ENCODE results near the gene CCR6.

Gene CCR6

DNA sequence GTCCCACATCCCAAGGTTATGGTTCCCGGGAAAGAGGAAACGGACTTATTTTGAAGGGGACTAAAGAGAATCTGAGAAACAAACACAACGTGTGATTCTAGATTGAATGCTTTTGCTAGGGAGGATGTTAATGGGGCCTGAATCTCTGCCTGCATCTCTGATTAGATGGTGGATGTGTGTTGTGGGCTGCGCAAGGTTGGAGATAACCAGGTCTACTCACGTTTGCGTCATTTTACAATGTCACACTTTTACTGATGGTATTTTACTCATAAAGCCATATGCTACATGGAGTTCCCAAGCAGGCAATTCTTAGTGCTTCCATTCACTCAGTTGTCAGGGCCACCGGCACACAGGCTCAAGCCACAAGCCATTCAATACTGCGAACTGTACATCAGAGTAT is 23.2 kb upstream of the CCR6 start:
- peak; percentile 33 for DNase-seq

DNA sequence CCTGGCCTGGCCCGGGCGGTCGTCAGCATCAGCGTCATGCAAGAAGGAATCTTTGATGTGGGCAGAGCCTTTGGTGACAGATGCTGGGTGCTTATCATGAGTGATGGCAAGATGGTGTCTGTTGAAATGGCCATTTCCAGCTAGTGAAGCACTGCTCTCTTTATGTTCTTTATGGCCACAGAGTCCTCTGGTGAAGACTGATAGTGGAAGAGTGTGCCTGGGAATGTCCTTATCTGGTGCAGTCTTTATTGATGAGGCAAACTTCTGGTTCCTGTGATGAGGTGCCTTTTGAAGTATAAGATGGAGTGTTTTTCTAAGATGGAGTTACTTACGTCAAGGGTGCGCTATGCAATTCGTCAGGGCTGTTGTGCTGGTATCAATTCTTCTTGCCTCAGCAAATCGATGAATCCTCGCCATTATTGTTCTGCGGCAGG is 22.6 kb upstream of the CCR6 start:
- DNase-seq = peak; percentile 21

DNA sequence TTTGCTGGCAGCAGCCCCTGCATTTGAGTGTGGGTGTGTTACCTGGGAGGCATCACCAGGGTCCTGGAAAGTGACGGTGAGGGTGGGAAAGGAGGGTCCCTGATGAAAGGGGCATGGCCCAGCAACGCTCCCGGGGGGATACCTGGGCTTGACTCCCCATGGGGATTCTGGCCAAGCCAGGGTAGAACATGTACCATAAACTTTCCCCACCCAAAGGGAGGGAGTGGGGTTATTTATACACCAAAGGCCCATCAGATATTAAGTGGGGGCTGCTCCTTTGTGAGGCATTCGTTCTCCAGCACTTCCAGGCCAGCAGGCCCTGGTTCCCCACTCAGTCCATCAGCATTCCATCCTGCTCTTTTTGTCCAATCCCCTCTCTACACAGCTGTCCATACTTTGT is 20.6 kb upstream of the CCR6 start:
- no peak for DNase-seq

DNA sequence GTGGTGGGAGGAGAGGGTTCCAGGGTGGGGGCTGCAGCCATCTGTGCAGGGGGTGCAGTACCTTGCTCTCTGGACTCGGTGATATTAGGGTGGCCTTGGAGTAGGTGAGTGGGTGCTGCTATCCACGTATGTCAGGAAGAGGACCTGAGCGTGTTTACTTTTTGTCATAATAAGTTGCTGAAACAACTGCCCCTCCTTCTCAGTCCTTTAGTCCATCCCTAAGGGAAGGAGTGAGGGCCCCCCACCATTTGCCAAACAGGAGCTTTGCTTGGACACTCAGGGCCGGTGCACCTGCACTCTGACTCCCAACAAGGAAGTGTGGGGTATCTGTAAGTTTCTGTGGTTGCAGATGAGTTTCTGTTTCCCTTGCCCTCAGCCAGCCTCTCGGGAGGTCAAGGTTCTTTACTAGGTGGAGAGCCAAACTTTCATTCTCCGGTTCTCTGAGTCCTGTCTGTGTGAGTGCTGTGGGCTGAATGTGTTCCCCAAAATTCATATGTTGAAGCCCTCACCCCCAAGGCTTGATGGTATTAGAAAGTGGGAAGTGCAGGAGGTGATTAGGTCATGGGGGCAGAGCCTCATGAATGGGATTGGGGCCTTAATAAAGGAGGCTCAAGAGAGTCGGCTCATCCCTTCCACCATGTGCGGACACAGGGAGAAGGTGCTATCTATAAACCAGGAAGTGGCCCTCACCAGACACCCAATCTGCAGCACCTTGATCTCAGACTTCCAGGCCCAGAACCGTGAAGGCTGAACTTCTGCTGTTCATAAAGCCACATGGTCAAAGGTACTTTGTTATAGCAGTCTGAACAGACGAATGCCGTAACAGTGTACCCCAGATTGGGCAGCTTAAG is 19.6 kb upstream of the CCR6 start:
- DNase-seq = no peak

DNA sequence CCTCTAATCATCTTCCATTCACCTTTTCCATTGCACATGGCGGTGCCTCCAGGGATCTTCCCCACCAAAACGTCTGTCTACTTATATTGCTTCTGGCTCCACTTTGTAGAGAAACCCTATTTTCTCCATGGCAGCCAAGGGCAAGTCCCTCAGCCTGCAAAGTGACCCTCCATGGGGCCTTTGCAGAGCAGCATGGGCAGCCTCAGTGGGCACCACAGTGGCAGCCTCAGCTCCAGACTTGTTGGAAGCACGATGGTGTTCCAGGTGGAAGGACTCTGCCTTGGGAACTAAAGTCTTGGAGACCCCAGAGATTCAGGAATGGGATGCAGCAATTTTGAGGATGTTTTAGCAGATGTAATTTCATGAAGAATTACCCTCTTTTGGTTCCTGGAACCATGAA is 18.5 kb upstream of the CCR6 start:
- DNase-seq = no peak

DNA sequence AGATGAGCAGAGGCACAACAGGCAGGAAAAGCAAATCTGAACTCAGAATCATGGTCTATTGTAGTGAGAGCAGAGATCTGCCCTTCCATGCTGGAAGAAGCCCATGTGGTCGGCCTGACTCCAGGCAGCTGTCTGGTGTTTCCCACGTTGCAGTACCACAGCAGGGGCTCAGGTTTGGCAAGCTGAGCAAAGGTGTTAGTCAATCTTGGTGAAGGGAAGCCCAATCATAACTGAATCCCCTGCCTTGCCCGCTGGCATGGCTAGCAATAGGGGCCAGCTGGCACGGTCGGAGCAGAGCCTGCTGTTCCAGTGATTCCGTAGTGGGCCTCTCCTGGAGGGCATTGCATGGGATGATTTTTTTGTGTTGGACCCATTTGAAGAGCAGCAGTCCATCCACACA is 17.8 kb upstream of the CCR6 start:
- DNase-seq = no peak

DNA sequence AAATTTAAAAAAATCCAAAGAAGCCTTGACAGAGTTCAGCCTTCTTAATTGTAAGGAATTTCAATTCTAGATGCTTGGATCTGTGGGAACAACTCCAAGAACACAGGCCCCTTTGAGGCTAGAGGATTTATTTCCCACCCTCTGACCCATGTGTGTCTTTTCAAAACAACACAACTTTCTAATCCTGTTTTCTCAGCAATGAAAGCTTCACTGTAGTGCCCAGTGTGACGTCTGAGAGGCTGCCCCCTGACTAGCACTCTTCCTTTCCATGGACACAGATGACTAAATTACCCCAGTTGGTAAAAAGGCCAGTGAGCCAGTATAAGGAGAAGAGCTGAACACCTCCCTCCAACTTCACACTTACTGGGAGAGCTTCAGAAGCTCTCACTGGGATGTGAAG is 16.5 kb upstream of the CCR6 start:
- no peak for DNase-seq

DNA sequence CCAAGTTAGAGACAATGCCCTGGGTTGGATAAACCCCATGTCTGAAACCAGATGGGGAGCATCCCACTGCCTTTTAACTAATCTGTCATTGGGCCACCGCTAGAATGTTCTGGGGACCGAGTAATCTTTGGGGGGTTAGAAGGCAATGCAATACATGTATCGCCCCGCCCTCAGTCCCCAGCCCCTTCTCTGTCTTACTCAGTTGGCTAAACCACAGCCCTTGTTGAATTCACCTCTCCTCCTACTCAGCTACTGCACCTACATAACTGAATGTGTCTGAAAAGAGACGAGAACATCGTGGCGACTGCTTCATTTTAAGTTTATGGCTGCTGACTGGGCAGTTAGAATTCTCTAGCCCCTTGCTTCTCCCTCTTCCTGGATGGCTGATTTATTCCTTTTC is 15.1 kb upstream of the CCR6 start:
- DNase-seq = no peak

DNA sequence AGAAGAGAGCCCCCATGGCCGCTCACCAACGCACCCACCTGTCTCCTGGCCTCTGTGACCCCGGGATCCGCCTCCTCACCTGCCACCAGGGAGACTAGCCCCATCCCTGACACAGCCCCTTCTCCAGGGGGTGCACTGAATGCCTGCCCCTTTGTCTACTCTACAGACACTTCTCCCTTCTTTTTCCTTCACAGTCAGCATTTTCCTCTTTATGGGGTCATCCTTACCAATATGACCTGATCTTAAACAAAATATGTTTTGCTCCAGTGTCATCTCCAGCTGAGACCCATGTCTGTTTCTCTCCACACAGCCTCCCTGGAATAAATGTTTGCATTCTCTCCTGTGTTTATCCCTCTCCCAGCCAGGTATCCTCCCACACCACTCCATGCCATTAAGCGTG is 14.6 kb upstream of the CCR6 start:
- DNase-seq = no peak

DNA sequence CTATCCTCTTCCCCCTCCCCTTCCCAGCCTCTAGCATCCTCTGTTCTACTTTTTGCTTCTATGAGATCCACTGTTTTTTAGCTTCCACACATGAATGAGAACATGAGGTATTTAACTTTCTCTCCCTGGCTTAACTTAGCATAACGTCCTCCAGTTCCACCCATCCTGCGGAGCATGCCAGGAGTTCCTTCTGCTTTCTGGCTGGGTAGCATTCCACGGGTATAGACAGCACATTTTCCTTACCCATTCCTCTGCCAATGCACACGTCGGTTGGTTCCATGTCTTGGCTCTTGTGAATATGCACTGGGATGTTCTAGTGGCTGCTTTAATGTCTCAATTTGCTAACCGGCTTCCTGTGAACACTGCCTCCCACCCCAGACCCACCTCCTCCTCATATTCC is 13.2 kb upstream of the CCR6 start:
- DNase-seq = no peak

DNA sequence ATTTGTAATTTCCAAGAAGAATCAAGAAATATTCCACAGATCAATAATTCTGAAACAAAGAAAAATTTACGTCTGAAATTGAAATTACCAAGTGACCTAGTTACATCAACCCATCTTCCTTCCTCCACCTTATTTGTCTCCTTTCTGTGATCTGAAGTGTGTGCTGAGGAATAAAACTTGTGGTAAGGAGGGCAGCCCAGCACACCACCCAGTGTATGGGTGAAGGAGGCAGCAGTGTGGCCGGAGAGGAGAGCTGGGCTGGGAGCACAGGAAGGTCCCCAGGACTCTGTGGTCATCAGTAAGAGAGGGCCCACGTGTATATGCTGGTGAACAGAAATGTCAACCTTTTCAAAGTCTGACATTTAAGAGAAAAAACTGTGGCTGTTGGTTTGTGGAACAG is 11.3 kb upstream of the CCR6 start:
- DNase-seq = no peak

DNA sequence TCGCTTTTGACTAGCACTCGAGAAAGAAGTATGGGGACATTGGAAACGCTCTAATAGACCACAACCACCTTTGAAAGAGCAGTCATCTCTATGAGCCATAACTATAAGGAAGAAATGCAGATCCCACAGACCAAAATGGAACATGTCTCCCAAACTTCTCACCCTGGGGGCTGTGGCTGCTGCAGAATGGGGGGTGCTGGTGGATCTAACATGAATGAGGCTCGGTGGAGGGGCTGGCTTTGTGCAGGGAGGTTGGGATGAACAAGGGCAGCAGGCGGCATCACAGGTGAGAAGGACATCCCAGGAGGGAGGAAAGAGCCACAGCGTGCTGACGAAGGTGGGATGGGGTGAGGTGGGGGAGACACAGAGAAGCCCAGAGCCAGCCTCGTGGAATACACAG is 10.5 kb upstream of the CCR6 start:
- no peak for DNase-seq

DNA sequence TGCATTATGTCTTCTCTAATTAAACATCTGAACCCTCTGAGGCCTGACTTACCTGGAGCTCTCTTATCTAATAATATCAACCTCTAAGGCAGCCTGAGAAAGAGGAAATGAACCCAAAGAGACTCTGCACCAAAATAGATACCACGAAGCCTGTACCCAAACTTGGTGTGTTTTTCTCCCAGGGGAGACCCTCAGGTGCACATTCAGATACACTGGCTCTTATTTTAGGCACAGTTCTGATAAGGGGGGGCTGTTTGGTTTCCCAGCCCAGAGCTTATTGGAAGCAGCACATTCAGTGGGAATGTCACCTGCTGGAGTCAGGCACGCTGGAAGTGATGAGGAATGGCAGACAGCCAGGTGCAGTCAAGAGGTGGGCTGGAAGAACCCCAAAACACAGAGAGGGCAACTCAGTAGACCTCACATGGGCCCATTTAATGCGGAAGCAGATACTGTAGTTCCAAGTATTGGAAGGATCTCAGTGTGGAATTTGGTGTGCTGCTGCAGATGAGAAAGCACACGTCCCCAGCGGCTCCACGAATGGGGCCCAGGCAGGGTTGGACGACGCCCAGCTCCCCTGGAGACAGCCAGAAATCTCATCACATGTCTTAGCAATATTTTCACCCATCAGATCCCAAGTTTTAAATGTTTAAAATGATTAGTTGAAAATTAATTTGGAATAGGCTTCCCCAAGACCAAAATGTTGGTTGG is 9.7 kb upstream of the CCR6 start:
- no peak for DNase-seq

DNA sequence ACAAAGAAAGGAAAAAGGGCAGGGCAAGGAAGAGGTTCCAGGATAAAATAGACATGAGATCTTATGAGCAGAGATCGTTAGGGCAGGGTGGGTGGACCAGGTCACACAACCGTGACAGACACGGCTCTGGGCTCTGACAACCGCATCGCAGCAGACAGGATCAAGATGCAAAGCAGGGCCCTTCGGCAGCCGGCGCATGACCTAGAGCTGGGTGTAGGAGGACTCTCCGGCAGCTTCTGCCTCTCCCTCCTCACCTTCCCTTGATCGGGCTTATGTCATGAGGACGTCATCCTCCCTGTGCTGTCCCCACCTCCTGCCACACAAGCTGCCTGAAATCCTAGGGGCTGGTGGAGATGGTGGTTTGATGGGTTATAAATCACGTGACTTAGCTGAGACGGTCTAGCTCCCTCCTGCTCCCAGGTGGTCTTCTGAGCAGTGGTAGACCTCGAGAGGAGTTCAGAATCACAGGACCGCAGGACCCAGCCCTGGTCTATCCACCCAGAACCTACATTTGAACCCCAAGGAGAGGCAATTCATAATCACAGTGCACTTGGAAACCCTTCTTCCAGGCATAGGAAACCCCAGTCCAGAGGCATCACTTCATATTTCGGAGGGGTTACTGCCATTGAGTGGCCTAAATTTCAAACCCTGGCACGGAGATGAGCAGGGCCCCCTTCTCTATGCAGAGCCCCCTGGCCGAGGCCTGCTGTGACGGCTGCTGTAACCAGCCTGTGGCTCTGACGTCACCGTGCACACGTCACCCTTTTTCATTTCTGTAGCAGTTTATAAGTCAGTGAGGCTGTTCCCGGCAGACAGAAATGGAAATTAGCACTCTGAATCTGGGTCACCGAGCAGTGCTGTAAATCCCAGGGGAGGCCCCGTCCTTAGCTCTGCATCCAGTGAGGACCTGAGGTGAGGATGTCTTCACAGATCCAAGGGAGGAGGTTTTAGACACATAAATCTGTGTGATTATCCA is 8.7 kb upstream of the CCR6 start:
- no peak for DNase-seq

DNA sequence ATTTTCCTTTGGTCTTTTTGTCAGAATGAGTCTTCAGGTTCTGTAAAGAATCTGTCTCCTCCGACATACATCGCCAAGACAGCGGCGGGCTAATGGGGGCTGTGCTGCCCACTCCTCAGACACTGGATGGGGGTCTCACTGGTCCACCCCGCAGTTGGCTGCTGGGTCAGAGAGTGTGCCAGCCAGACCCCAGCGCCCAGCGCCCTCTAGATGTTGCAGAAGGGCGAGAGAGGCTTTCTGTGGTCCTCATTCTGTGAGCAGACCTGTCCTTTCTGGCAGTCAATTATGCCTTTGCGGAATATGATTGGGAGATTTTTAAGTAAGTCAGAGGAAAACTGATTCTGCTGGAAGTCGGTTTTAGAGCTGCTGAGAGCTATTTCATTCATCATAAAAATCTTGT is 7.8 kb upstream of the CCR6 start:
- DNase-seq = no peak

DNA sequence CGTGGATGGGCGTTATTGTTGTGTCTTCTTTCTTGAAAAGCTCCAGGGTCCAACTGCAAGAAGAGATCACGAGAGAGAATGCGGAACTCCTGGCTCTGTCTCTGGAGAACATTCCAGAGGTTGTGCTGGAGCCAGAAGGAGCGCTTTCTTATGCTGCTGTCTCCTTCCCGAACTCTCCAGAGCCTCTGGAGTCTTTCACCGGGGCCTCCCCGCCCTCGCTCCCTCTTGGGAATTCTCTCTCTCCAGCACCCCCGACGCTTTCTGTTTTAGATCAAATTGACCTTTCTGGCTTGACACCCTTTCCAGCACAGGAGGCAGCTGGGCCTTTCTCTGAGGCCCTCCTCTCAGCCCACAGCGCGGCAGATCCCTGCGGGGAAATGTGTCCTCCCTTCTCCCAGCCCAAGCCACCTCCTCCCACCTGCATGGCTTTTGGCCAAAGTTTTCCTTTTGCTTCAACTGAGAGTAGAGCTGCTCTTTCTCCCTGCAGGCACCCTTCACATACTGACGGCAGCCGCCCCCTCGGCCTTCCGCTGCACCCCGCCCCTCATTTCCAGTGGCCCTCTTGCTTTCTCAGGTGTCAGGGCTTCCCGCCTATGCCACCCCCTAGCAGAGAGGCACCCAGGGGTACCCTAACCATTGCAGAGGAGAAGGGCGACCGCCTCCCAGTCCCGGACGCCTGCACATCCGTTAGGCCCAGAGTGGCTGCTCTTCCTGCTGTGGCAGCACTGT is 6.6 kb upstream of the CCR6 start:
- no peak for DNase-seq

DNA sequence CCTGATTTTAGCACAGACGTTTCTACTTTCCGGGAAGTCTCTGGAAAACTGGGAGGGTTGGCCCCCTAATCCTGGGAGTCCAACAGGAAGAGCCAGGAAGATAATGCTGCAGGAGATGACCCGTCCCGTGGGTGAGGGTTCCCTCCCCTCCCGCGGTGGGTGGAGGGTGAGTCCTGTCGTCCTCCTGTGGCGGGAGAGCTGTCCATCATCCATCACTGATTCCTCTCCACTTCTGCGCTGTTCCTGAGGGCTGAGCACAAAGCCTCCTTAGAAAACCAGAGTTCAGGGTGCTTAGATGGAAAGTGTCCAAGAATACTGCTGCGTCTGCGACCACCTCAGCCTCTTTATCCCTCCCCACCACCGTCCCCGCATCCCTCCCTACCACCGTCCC is 6.1 kb upstream of the CCR6 start:
- no peak for DNase-seq

DNA sequence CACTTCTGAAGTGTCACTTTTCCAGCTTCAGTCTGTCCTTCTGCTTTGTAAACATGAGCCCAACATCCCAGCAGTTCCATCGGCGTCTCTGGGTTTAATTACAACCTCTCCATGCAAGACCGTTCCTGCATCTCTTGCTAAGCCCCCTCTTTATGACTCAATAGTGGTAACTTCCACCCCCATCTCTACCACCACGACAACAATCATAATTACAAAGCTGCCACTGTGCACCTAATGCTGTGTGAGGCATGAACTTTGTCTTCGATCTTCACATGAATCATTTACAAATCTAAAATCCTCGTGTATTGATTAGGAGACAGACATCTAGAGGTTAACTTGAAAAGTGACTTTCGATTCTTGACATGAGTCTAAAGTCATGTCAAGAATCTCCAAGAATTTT is 4.9 kb upstream of the CCR6 start:
- DNase-seq = no peak

DNA sequence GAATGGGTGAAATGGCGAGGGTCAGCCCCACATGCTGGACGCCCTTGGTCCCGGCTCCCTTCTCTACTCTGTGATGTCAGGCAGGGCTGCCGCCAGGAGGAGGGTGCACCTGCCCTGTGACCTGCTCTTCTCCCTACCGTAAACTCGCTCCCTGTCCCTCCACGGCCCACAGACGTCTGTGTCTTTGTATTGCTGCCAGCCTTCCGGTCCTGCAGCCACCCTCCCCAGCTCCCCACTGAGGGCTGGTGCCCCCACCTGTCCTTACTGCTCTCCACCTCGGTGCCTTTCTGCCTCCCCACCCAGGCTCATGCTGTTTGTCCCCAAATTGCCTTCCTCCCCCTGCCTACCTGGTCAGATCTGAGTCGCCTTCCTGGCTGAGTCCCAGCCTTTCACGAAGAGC is 4.1 kb upstream of the CCR6 start:
- no peak for DNase-seq

DNA sequence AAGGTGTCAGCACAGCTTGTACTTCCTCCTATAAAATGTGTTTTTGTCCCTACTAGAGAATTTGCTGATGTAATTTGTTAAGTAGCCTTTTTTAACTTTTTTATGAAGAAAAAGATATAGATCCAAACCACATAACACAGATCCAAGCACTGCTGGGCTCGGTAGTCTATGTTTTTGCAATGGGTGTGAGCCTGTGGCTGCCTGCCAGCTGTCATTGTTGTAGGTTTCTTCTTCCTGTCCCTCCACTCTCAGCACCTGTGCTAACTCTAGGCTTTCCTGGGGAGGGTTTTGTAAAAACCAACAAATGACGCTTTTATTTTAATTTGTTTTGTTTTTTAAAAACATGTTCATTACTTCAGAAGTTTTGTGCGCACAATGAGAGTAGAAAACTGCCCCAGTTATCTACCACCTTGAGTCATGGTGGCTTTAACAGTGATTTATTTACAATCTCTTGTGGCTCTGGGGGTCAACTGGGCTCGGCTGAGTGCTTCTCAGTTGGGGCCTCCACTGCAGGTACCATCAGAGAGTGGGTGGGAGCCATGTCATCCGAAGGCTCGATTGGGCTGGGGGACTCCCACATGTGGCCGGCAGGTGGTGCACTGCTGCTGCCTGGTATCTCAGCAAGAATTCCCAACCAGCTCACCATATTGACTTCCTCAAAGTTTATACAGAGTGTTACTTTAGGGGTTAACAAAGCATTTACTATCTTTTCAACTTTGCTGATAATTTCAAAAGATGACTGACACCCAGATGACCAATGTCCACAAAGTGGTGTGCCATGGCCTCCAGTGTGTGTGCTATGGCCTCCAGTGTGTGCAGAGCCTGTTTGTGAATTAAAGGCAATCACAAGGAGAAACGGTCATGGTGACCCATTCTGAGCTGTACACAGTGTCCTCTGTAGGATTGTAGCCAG is 3.0 kb upstream of the CCR6 start:
- no peak for DNase-seq

DNA sequence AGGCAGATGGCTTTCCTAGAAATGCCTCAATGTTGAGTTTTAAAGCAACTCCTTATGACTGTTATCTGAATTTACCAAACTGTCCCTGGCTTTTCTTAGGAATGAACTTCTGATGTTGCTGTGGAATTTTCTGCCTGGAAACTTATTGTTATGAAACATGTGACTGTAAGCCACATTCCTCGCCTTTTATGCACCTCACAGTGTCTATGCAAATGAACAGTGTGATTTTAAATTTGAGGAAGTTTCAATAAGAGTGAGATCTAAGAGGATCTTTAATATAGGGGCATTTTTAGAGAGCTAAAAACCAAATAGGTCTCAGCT is 2.4 kb upstream of the CCR6 start:
- no peak for DNase-seq

DNA sequence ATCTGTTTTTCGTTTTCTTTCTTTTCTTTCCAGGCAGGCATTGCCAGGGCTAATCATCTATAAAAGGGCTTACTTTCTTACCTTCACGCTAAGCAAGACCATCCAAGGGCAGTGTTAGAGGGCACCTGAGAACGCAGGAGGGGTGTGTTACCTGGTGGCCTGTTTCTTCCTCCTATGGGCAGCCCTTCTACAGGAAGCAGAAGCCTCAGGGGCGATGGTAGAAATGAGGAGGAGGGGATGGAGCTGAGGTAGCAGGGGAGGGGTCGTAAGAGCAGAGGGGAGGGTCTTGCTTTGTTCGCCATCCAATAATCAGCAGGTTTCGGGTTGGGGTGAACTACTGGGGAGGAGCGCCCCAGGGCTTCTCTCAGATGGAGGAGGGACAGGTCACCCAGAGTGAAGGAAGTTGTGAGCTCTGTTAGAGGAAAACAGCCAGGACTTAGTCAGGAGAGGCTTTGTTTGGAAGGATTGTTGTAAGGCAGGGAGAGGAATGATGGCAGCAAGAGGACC is 1.5 kb upstream of the CCR6 start:
- DNase-seq = no peak

All from activated CD8-positive, alpha-beta memory T cell treated with anti-CD3 and anti-CD28 coated beads for 24 hours (primary cell).